DOHH2 (cell line): ENCODE results near the gene PROZ.

Experiments
- EZH2phosphoT487 ChIP-seq: fragments of 200-600 bp; sonication (generic); IDR thresholded peaks from 2 replicates; pipeline ENCODE4 v1.6.1; 2017; ENCODE audit warnings: borderline replicate concordance, mild to moderate bottlenecking, antibody characterized with exemption, low read length, moderate library complexity, mixed read lengths
- TF ChIP-seq, protein P1 (sequence below): fragments of 200-600 bp; sonication (generic); IDR thresholded peaks from one replicate; pipeline ENCODE4 v1.5.1; 2014; ENCODE audit warnings: antibody characterized with exemption, mild to moderate bottlenecking, low read depth, low read length; ENCODE audit not compliant: poor library complexity, severe bottlenecking

DNA sequence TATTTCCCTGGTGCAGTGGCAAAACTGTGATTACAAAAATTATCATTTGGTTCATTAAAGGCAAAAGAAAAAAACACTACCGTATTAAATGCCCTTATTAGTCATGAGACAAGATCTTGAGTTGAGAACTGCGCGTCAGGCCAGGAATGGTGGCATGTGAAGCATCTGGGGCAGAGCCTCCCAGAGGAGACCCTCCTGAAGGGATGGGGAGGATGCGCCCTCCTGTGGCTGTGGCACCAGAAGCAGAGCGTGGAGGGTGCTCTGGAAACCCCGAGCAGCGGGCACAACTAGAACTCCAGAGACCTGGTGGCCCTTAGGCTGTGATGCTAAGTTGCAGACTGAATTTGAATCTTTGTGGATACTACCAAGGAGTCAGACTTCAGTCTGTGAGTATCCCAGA lies 62.4 kb downstream of the PROZ start:
- TF ChIP-seq, protein P1, sequence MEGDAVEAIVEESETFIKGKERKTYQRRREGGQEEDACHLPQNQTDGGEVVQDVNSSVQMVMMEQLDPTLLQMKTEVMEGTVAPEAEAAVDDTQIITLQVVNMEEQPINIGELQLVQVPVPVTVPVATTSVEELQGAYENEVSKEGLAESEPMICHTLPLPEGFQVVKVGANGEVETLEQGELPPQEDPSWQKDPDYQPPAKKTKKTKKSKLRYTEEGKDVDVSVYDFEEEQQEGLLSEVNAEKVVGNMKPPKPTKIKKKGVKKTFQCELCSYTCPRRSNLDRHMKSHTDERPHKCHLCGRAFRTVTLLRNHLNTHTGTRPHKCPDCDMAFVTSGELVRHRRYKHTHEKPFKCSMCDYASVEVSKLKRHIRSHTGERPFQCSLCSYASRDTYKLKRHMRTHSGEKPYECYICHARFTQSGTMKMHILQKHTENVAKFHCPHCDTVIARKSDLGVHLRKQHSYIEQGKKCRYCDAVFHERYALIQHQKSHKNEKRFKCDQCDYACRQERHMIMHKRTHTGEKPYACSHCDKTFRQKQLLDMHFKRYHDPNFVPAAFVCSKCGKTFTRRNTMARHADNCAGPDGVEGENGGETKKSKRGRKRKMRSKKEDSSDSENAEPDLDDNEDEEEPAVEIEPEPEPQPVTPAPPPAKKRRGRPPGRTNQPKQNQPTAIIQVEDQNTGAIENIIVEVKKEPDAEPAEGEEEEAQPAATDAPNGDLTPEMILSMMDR = no peak
- TF ChIP-seq EZH2phosphoT487 = no peak
